H1 (cell line): ENCODE measurements around the gene ANK3. TPM values are rescaled to one million over a fixed set of nuclear protein-coding genes. Genes with fewer than 3 reads are reported as not detected.

ENCODE experiments used
- CTCF ChIA-PET: fragments of 300-600 bp; sonication (Branson Sonifier 250); formaldehyde crosslinking; loops from one replicate; lab custom pipeline; 2021; ENCODE audit not compliant: partially characterized antibody; lab: Charles Lee
- POLR2A ChIA-PET: fragments of 300-600 bp; sonication (Branson Sonifier 250); formaldehyde crosslinking; loops from one replicate; lab custom pipeline; 2021; ENCODE audit warnings: inconsistent platforms; ENCODE audit not compliant: partially characterized antibody; lab: Charles Lee
- DNase-seq, 2 experiments: peaks; one replicate each; pipeline versions ENCODE4 v3.0.0 to v3.0.0-alpha.2; 2010 to 2022; ENCODE audit warnings: low spot score in 2 of 2, low read depth in 1 of 2, mixed read lengths in 1 of 2
- FAIRE-seq: peaks from 2 replicates; lab custom pipeline; 2011; peaks lifted over from hg19 to GRCh38; lab: Jason Lieb, UNC
- H2AFZ ChIP-seq: 2 replicates; pipeline ENCODE4 v1.8.1; 2012; ENCODE audit warnings: low read length, inconsistent platforms
- H2AK5ac ChIP-seq: 2 replicates; pipeline ENCODE4 v1.6.1; 2013; ENCODE audit warnings: low read depth, low read length
- H2BK120ac ChIP-seq: replicated peaks from 2 replicates; pipeline ENCODE3; 2013; ENCODE audit warnings: low read depth, low read length, inconsistent platforms
- H2BK12ac ChIP-seq: 2 replicates; pipeline ENCODE4 v1.6.1; 2013; ENCODE audit warnings: low read depth, low read length
- H2BK15ac ChIP-seq: 2 replicates; pipeline ENCODE4 v1.6.1; 2013; ENCODE audit warnings: low read length
- H2BK20ac ChIP-seq: 2 replicates; pipeline ENCODE4 v1.6.1; 2013; ENCODE audit warnings: low read length
- H2BK5ac ChIP-seq: 2 replicates; pipeline ENCODE4 v1.6.1; 2013; ENCODE audit warnings: low read depth, low read length
- H3K14ac ChIP-seq: 2 replicates; pipeline ENCODE4 v1.6.1; 2013; ENCODE audit warnings: inconsistent platforms; ENCODE audit not compliant: insufficient read length
- H3K18ac ChIP-seq: 2 replicates; pipeline ENCODE4 v1.6.1; 2013; ENCODE audit warnings: low read length; ENCODE audit errors: extremely low read depth
- H3K23ac ChIP-seq: 2 replicates; pipeline ENCODE4 v1.6.1; 2013; ENCODE audit warnings: inconsistent platforms; ENCODE audit not compliant: insufficient read length
- H3K23me2 ChIP-seq: 2 replicates; pipeline ENCODE4 v1.6.1; 2013; ENCODE audit warnings: low read depth, low read length
- H3K27ac ChIP-seq: 2 replicates; pipeline ENCODE4 v1.6.1; 2011; ENCODE audit warnings: low read depth, low read length, inconsistent platforms
- H3K27me3 ChIP-seq, 4 experiments: replicated peaks in 1 of 4; 1 replicate in 1 of 4; 2 replicates in 3 of 4; pipeline versions ENCODE4 v1.6.1 to v1.8.1; 2011 to 2013; ENCODE audit warnings: low read length in 3 of 4, mild to moderate bottlenecking in 3 of 4, inconsistent platforms in 2 of 4, mixed read lengths in 2 of 4, moderate library complexity in 1 of 4; ENCODE audit not compliant: control insufficient read depth in 3 of 4, insufficient read depth in 3 of 4; ENCODE audit errors: extremely low read depth in 1 of 4
- H3K36me3 ChIP-seq, 4 experiments: 2 replicates each; pipeline versions ENCODE4 v1.6.1 to v1.8.1; 2011 to 2013; ENCODE audit warnings: mild to moderate bottlenecking in 4 of 4, low read length in 3 of 4, moderate library complexity in 2 of 4, control low read depth in 1 of 4, inconsistent platforms in 1 of 4; ENCODE audit not compliant: insufficient read depth in 4 of 4, control insufficient read depth in 2 of 4
- H3K4ac ChIP-seq: replicated peaks from 2 replicates; pipeline ENCODE3; 2013; ENCODE audit warnings: low read length, low read depth, mixed read lengths, inconsistent platforms; ENCODE audit not compliant: insufficient read length
- H3K4me1 ChIP-seq, 4 experiments: replicated peaks in 1 of 4; 1 replicate in 1 of 4; 2 replicates in 3 of 4; pipeline versions ENCODE4 v1.6.1 to v1.8.1; 2011 to 2013; ENCODE audit warnings: low read length in 3 of 4, inconsistent platforms in 2 of 4, mixed read lengths in 1 of 4; ENCODE audit not compliant: insufficient read depth in 4 of 4, control insufficient read depth in 3 of 4
- H3K4me2 ChIP-seq, 2 experiments: 2 replicates each; pipeline versions ENCODE4 v1.6.1 to v1.8.1; 2011 to 2013; ENCODE audit warnings: low read depth in 2 of 2, low read length in 2 of 2, control low read depth in 1 of 2, inconsistent platforms in 1 of 2, mild to moderate bottlenecking in 1 of 2; ENCODE audit not compliant: insufficient read depth in 1 of 2
- H3K4me3 ChIP-seq, 4 experiments: fragments of 200-600, 300-600 bp in 1 of 4; sonication (generic), shearing (Covaris generic), sonication (Bioruptor Twin) in 1 of 4; 2 replicates each; pipeline versions ENCODE4 v1.5.1 to v1.8.1; 2011 to 2016; ENCODE audit warnings: low read length in 4 of 4, low read depth in 3 of 4, control low read depth in 2 of 4, inconsistent platforms in 2 of 4, mild to moderate bottlenecking in 2 of 4, mixed read lengths in 1 of 4, moderate library complexity in 1 of 4; ENCODE audit not compliant: insufficient read depth in 2 of 4; ENCODE audit errors: extremely low read depth in 1 of 4
- H3K56ac ChIP-seq: replicated peaks from 2 replicates; pipeline ENCODE3; 2013; ENCODE audit warnings: low read depth, mild to moderate bottlenecking, mixed read lengths, low read length, inconsistent platforms; ENCODE audit not compliant: insufficient read length
- H3K79me1 ChIP-seq: 2 replicates; pipeline ENCODE4 v1.6.1; 2013; ENCODE audit warnings: low read depth, low read length, control low read depth
- H3K79me2 ChIP-seq, 2 experiments: 2 replicates each; pipeline versions ENCODE4 v1.6.1 to v1.8.1; 2012 to 2013; ENCODE audit warnings: low read length in 2 of 2, mild to moderate bottlenecking in 2 of 2, inconsistent platforms in 1 of 2; ENCODE audit not compliant: insufficient read depth in 2 of 2, control insufficient read depth in 1 of 2
- H3K9ac ChIP-seq, 4 experiments: replicated peaks in 1 of 4; 1 replicate in 1 of 4; 2 replicates in 3 of 4; pipeline versions ENCODE4 v1.6.1 to v1.8.1; 2011 to 2013; ENCODE audit warnings: low read depth in 3 of 4, low read length in 3 of 4, control low read depth in 2 of 4, mild to moderate bottlenecking in 2 of 4, moderate library complexity in 2 of 4, inconsistent platforms in 1 of 4; ENCODE audit errors: extremely low read depth in 1 of 4
- H3K9me3 ChIP-seq, 2 experiments: 2 replicates each; pipeline versions ENCODE4 v1.6.1 to v1.8.1; 2012 to 2013; ENCODE audit warnings: mild to moderate bottlenecking in 2 of 2, moderate library complexity in 2 of 2, control low read depth in 1 of 2, inconsistent platforms in 1 of 2, low read depth in 1 of 2, low read length in 1 of 2, mixed read lengths in 1 of 2; ENCODE audit not compliant: insufficient read depth in 2 of 2
- H4K20me1 ChIP-seq, 2 experiments: replicated peaks in 1 of 2; 2 replicates each; pipeline versions ENCODE3 to v1.8.1; 2011 to 2013; ENCODE audit warnings: inconsistent platforms in 2 of 2, low read length in 2 of 2, mild to moderate bottlenecking in 1 of 2; ENCODE audit not compliant: insufficient read depth in 2 of 2, control insufficient read depth in 1 of 2
- H4K5ac ChIP-seq: 2 replicates; pipeline ENCODE4 v1.6.1; 2013; ENCODE audit warnings: low read length, low read depth, mixed read lengths, inconsistent platforms; ENCODE audit not compliant: insufficient read length
- H4K8ac ChIP-seq: 2 replicates; pipeline ENCODE4 v1.8.0; 2013; ENCODE audit warnings: mild to moderate bottlenecking, moderate library complexity, low read length, inconsistent platforms; ENCODE audit not compliant: insufficient read depth; ENCODE audit errors: extremely low read depth
- H4K91ac ChIP-seq: replicated peaks from 2 replicates; pipeline ENCODE3; 2013; ENCODE audit warnings: low read length, mixed read lengths, inconsistent platforms; ENCODE audit not compliant: insufficient read length
- ASH2L ChIP-seq: fragments of 200-600, 300-600 bp; sonication (generic); IDR thresholded peaks from one replicate; pipeline ENCODE4 v1.7.1; 2017; ENCODE audit warnings: low read length
- CBX5 ChIP-seq: fragments of 300-800, 300-1000 bp; sonication (generic); IDR thresholded peaks from 2 replicates; pipeline ENCODE4 v1.7.1; 2016; ENCODE audit warnings: antibody characterized with exemption, low read length, low read depth
- CHD2 ChIP-seq: IDR thresholded peaks from 2 replicates; pipeline ENCODE4 v1.6.1; 2012; ENCODE audit warnings: low read length, improper control_type of control experiment
- CTBP2 ChIP-seq: IDR thresholded peaks from 2 replicates; pipeline ENCODE4 v1.7.0; 2011; ENCODE audit warnings: borderline replicate concordance, mild to moderate bottlenecking, moderate library complexity, mixed read lengths, low read length; ENCODE audit not compliant: insufficient read depth, insufficient read length
- HDAC2 ChIP-seq, 2 experiments: fragments of 300-600 bp in 1 of 2; sonication (generic) in 1 of 2; IDR thresholded peaks; 2 replicates each; pipeline ENCODE4 v1.6.1; 2011 to 2012; ENCODE audit warnings: low read depth in 2 of 2, low read length in 2 of 2, mild to moderate bottlenecking in 2 of 2, moderate library complexity in 2 of 2, borderline replicate concordance in 1 of 2, inconsistent platforms in 1 of 2
- JUN ChIP-seq: IDR thresholded peaks from 2 replicates; pipeline ENCODE4 v1.6.1; 2011; ENCODE audit warnings: low read depth, mild to moderate bottlenecking, improper control_type of control experiment, low read length
- POLR2AphosphoS5 ChIP-seq: IDR thresholded peaks from 2 replicates; pipeline ENCODE4 v1.6.1; 2011; ENCODE audit warnings: low read depth, low read length
- RNF2 ChIP-seq: fragments of 200-900, 300-1000 bp; sonication (generic); IDR thresholded peaks from 2 replicates; pipeline ENCODE4 v1.7.1; 2016; ENCODE audit warnings: borderline replicate concordance, low read depth, mild to moderate bottlenecking, antibody characterized with exemption, low read length; ENCODE audit not compliant: poor library complexity, severe bottlenecking; ENCODE audit errors: missing control alignments
- SIN3A ChIP-seq, 2 experiments: IDR thresholded peaks in 1 of 2; conservative IDR thresholded peaks in 1 of 2; 2 replicates each; pipeline ENCODE4 v1.6.1; 2011 to 2012; ENCODE audit warnings: low read length in 2 of 2, improper control_type of control experiment in 1 of 2, low read depth in 1 of 2, mild to moderate bottlenecking in 1 of 2
- SIX5 ChIP-seq: IDR thresholded peaks from 2 replicates; pipeline ENCODE4 v1.6.1; 2011; ENCODE audit warnings: mild to moderate bottlenecking, low read depth, low read length
- SP4 ChIP-seq: IDR thresholded peaks from 2 replicates; pipeline ENCODE4 v1.6.1; 2012; ENCODE audit warnings: low read length, inconsistent platforms
- ZNF274 ChIP-seq: IDR thresholded peaks from 2 replicates; pipeline ENCODE4 v1.7.0; 2012; ENCODE audit warnings: low read length, borderline replicate concordance; ENCODE audit errors: extremely low read depth
- WGBS, 2 experiments: shearing (Covaris generic) in 1 of 2; methylation state at CpG; one replicate each; pipeline versions ENCODE4 v1.1.6 to v1.1.7; 2013 to 2015; ENCODE audit warnings: low lambda C conversion rate in 2 of 2, mixed read lengths in 2 of 2, inconsistent platforms in 1 of 2, low coverage in 1 of 2, missing lambda C conversion rate in 1 of 2; ENCODE audit not compliant: insufficient replicate concordance in 2 of 2, insufficient coverage in 1 of 2, insufficient read length in 1 of 2; ENCODE audit errors: extremely low coverage in 1 of 2, missing lambda C conversion rate in 1 of 2; 5-methylcytosine and 5-hydroxymethylcytosine counted together
- polyA plus RNA-seq, 7 experiments: library from polyadenylated mRNA; depleted of rRNA in 3 of 7; stranded (reverse) in 5 of 7; unstranded in 2 of 7; fragments of >200 nt in 5 of 7; fragments of 200-250 nt in 2 of 7; gene quantifications; 1 replicate in 5 of 7; 2 replicates in 1 of 7; 4 replicates in 1 of 7; pipeline versions ENCODE4 v1.2.1 to v1.2.3, GENCODE V29; 2011 to 2013; ENCODE audit warnings: missing spikeins in 2 of 7, mixed read lengths in 2 of 7
- total RNA-seq: library from RNA; stranded (reverse); fragmentation: NEBNext Ultra II Directional; extraction: Animal tissue kit (Norgen Biotek cat#: 25700); gene quantifications from 2 replicates; pipeline ENCODE4 v1.2.1, GENCODE V29; 2021

Gene ANK3
- total and polyA plus RNA-seq, 2 of the 8 experiments (the other 6 are each of a cell fraction or from before 2014, with no cell fraction given), result 18.1 to 67.9 TPM

DNA sequence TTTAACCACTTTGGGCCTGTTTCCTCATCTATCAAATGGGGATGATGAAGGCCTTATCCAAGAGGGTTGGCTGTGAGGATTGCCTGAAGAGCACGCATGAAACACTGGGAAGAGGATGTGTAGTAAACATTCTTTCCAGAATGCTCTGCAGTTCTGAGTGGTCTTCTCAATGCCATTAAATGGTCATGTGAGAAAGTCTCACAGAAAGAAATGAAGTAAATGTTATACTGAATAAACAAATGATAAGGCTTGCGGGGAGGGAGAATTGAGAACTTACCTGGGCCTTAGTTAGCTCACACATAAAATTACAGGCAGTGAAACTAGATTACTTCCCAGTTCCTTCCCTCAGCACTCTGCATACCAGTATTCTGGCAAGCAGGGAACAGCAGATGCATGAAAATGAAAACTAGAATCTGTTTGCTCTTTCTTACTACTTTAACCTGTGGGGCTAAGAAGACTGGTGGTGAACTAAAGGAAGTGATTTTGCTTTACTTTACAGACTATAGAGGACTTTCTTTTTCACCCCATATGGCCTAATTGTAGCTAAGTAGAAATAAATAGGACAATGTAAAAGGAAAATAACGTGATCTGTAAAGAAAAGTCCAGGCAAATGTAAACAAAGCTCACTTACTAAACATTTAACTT is 348.1 kb downstream of the ANK3 start:
- H4K20me1 ChIP-seq, result no peaks in the 10 kb centered on the region
- no peak overlapping the region for H3K4me2 ChIP-seq
- H3K18ac ChIP-seq, result no peak overlapping the region
- no peak overlapping the region for H4K5ac ChIP-seq
- H3K79me1 ChIP-seq, result no peaks in the 10 kb centered on the region
- H4K91ac ChIP-seq, result no peak overlapping the region
- no peak overlapping the region for H3K27ac ChIP-seq
- no peaks in the 10 kb centered on the region for H3K36me3 ChIP-seq
- ChIA-PET POLR2A (no interaction called here), CTCF (interaction anchor here (0.6 to 1.8 kb wide), 4 partner anchors 8 to 607 kb away, joined by 3 to 9 read pairs (median 4); no protein-coding TSS in a partner anchor)
- H3K9me3 ChIP-seq, result no peaks in the 10 kb centered on the region
- no peak overlapping the region for H2AK5ac ChIP-seq
- H2BK120ac ChIP-seq, result no peak overlapping the region
- H3K14ac ChIP-seq, result no peak overlapping the region
- no peaks in the 10 kb centered on the region for H3K79me2 ChIP-seq
- no peak overlapping the region for H2BK12ac ChIP-seq
- H3K27me3 ChIP-seq, result no peaks in the 10 kb centered on the region
- no peak overlapping the region for H2BK15ac ChIP-seq
- peaks cover 0 to 7% (median 0%) of the 10 kb centered on the region in 4 experiments; a peak in 3 of 7 replicates for H3K4me1 ChIP-seq
- H3K4me3 ChIP-seq, result no peak overlapping the region
- H3K4ac ChIP-seq, result no peak overlapping the region
- no peak overlapping the region for H4K8ac ChIP-seq
- H3K23me2 ChIP-seq, result no peaks in the 10 kb centered on the region
- TF ChIP-seq SP4 (no peak), CHD2 (no peak), JUN (no peak), SIX5 (no peak), CBX5 (no peak), HDAC2 (IDR thresholded peaks at IDR 0.05; ENCODE audit: borderline replicate concordance in 1 of 2, low read depth in 2 of 2, low read length in 2 of 2) (no peak), CTBP2 (no peak), SIN3A (conservative IDR thresholded peaks at IDR 0.05 in 1 of 2, IDR thresholded peaks at IDR 0.05 in 1 of 2; ENCODE audit: low read depth in 1 of 2, low read length in 2 of 2) (no peak), ASH2L (no peak), ZNF274 (no peak), POLR2AphosphoS5 (no peak), RNF2 (no peak)
- DNase-seq, result no peak
- H2AFZ ChIP-seq, result no peak overlapping the region
- no peak overlapping the region for H2BK5ac ChIP-seq
- FAIRE-seq, result no peak
- no peak overlapping the region for H3K23ac ChIP-seq
- no peak overlapping the region for H3K9ac ChIP-seq
- WGBS, 2 experiments, result 89% methylated on average over 3 of the region's 3 CpGs; no CpG with 5 or more reads in 1 of the 2 experiments
- no peak overlapping the region for H2BK20ac ChIP-seq
- H3K56ac ChIP-seq, result no peak overlapping the region
